Head of caudate nucleus (tissue), 42 donors: ENCODE results near the gene PEMT.

Experiments
- DNase-seq, 42 donors: peaks; one replicate each; pipeline versions ENCODE4 v3.0.0 to v3.0.0-alpha.2; 2020 to 2021; ENCODE audit warnings: mixed read lengths in 7 of 42
- intact Hi-C: fragments of 100-400 bp; cut with DNase I; formaldehyde crosslinking; loops from one replicate; pipeline ENCODE4 v1.15.0; 2022

PEMT gene

DNA sequence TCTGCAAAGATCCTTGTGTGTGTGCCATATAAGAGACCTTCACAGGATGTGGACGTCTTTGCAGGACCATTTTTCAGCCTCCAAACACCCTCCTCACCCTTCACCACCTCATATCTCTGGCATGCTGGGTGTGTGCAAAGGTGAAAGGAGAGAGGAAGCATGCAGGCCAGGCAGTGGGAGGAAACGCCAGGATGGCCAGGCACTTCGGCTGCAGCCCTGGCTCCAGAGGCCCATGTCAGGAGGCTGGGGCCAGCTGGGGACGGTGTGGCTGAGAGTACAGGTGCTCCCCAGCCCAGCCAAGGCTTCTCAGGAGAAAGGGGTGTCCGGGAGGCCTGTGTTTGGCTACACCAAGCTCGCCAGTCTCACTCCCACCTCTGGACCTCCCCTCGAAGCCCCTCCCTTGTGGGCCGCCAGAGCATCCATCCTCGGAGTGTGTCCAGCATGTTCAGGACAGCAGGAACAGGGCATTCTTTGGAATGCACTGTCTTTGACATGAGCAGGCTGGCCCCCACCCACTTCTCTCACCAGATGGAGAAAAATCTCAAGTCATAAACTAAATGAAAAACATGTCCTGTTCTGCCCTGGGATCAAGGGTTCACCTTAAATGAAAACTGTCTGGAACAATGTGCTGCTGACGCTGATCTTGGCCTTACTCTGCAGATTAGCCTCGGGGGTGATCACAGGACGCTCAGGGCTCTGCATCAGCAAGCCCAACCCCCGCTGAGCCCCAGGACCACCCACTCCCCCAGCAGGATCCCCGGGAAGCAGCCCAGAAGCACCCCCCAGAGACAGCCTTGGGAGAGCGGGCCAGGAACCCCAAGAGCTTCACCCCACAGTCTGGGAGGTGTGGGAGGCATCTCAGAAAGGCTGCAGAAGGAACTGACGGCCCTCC, 15.9 kb downstream of the PEMT start:
- no peak for DNase-seq
- intact Hi-C loops, result no loop called here

- intact Hi-C loops, result loop anchor here (5.0 kb wide), 1 partner anchor 217 kb away; no protein-coding TSS in a partner anchor
- DNase-seq, result no peak
These were observed 17.6 kb downstream of the PEMT start for GRCh38 chr17:17573912-17574311.

DNA sequence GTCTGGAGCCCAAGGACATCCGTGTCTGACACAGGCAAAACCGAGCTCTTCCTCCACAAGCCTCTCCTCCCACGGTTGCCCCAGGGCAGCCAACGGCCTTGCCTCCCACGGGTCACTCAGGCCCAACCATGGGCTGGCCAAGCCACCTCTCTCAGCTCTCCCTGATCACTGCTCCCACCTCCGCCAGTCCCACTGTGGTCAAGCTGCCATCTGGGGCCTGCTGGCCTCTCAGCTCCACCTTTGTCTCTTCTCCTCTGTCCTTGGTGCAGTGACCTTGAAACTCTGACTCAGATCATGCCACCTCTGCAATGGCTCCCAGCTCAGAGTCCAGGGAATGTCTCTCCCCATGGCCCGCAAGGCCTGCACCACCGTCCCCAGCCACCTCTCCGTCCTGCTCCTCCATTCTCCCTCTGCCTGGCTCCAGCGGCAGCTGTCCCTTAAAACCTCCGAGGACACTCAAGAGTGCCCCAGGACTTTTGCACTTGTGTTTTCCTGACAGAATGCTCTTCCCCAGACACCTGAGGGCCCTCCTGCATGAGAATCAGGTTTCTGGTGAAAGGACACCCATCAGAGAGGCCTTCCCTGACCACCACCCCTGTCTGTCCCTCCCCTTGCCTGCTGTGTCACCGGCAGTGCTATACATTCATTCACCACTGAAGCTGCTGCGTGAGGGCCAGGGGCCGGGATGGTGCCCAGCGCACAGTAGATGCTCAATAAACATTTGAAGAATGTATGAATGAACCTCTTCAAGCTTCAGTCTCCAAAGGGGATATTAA, 19.3 kb downstream of the PEMT start:
- intact Hi-C loops, result loop anchor here (5.0 kb wide), 1 partner anchor 215 kb away; no protein-coding TSS in a partner anchor
- DNase-seq, result no peak

DNA sequence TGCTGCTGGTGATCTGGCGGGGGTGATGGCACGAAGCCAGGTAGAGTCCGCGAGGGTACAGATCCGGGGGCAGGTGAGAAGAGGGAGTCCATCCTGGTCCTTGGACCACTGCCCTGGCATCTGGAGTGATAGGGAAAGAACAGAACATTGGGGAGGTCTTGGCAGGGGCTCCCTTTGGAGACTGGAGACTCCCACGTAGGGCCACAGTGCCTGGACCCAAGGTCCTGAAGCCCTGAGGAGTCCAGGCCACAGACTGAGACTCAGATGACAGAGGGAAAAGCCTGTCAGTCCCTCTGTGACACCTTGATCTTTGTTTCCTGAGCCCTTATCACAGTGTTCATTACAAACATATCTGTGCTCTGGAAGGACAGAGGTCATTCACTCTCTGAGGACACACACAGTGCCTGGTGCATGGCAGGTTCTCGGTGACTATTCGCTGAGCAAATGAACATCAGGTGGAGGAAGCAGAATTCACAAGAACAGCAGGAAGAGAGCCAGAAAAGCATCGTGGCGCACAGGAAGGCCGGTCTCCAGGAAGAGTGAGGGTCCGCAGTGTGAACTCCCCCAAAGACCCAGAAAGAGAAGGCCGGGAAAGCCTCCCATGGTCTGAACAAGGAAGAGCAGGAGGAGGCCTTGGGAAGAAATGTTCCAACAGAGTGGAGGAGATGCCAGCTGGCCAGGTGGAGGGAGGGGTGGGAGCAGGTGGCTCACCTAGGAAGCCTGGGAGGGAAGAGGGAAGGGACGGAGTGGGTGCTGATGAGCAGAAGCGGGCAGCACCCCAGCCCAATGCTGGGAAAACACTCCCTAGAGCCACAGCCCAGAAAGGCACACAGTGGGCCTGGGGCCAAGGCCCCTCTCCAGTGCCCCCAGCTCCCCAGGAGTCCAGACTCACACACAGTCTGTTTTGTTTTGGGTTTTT, 20.5 kb downstream of the PEMT start:
- intact Hi-C loops, result loop anchor here (5.0 kb wide), 1 partner anchor 214 kb away; no protein-coding TSS in a partner anchor
- no peak for DNase-seq

GRCh38 chr17:17570140-17570797, 21.2 kb downstream of the PEMT start:
- DNase-seq, result peak in 32 of 42 donors; percentile 28 to 76 (median 49)
- intact Hi-C loops, result loop anchor here (5.0 kb wide), 1 partner anchor 213 kb away; no protein-coding TSS in a partner anchor

DNA sequence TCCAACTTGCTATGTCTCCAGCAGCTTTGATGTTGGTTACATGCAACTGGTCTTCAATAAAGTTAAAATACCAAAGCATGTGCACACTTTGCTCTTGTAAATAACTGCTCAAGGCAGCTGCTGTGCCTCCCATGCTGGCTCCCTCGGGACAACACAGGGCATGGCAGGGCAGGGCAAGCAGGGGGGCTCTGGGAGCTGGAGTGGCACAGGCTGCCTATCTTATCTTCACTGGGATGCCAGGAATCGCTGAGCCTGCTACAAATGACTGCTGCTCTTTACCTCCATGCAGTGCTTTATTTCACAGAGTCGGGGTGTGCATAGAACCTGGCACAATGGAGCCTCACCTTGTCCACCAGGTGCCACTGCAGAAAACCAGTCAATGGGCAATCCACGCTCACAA, 21.8 kb downstream of the PEMT start:
- intact Hi-C loops, result loop anchor here (5.0 kb wide), 2 partner anchors 72 to 212 kb away; partner anchors contain the start of gene RASD1
- no peak for DNase-seq

DNA sequence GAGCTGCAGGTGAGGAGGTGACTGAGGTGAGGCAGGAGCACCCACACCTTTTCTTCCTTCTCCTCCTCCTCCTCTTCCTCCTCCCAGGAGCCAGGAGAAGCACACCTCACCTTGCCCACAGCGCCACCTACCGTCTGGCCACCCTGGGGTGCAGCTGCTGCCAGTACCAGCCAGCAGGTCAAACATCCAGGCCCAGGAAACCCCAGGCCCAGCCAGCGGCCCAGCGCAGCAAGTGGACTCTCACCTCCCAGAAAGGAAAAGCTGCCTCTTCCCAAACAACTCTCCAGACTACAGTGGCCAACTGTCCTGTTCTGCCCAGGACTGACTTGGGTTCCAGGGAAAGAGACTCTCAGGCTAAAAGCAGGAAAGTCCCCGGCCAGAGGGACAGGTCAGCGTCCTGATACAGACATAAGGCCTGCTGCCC, 22.7 kb downstream of the PEMT start:
- DNase-seq, result peak; percentile 49 to 90 (median 81)
- intact Hi-C loops, result loop anchor here (5.0 kb wide), 1 partner anchor 71 kb away; the partner anchor contains the start of gene RASD1

DNA sequence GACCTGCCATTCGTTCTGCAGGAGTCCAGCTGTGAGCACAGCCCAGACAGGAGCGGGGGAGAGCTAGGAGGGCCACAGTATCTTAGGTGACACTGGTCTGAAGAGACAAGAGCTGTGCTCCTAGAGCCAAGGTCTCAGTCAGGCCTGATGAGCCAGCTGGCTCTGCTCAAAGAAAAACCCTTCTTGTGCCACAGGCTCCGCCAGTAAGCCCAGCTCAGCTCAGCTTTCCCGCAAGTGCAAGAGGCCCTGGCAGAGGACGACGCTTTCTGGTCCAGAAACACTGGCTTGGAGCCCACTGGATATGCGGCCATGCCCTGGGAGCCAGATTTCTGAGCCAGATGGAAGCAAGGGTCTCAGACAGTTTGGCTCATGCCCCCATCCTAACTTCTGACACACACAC, 23.9 kb downstream of the PEMT start:
- intact Hi-C loops, result loop anchor here (5.0 kb wide), 1 partner anchor 70 kb away; the partner anchor contains the start of gene RASD1
- DNase-seq, result peak in 41 of 42 donors; percentile 42 to 91 (median 68)

- intact Hi-C loops, result loop anchor here (5.0 kb wide), 1 partner anchor 70 kb away; the partner anchor contains the start of gene RASD1
- DNase-seq, result peak in 4 of 42 donors; percentile 36 to 50 (median 44)
These were observed 24.5 kb downstream of the PEMT start for GRCh38 chr17:17566896-17567513.

DNA sequence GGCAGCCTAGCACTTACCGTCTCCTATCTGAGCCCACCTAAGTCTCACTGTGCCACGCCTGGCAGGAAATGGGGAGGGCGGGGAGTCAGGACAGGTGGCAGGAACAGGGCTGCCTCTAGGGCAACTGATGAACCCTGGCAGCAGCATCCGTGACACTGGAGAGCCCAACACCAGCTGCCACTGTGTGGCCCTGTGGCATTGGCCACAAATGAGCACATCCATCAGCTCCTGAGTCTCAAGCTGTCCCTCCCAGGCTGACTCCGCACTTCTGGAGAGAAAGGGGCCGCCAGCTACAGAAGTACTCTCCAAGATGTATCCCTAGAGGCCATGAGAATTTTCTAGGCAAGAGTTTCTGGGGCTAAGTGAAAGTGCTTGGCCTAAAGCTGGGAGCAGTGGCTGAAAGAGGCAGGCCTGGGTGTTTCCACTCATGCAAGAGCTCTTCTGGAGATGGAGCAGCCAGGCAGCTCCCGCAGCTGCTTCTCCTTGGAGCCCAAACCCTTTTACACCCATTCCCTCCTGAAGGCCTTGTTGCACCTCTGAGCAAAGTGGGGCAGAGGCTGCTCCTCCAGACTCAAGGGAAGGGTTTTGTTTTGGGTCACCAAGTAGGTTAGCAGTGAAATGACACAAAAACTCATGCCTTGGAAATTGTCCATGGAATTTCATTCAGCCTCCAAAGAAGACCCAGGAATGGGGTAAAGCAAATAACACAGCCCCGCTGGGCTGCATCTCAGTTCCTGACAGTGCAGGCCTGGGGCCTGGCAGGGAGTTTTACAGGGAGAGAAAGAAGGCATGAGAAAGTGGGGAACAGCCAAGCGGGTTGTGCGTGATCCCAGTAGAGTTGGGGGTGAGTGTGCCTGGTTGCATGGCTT, 25.8 kb downstream of the PEMT start:
- intact Hi-C loops, result loop anchor here (5.0 kb wide), 1 partner anchor 68 kb away; the partner anchor contains the start of gene RASD1
- no peak for DNase-seq

GRCh38 chr17:17564896-17565295, 26.6 kb downstream of the PEMT start:
- intact Hi-C loops, result loop anchor here (5.0 kb wide), 1 partner anchor 68 kb away; the partner anchor contains the start of gene RASD1
- no peak for DNase-seq

DNA sequence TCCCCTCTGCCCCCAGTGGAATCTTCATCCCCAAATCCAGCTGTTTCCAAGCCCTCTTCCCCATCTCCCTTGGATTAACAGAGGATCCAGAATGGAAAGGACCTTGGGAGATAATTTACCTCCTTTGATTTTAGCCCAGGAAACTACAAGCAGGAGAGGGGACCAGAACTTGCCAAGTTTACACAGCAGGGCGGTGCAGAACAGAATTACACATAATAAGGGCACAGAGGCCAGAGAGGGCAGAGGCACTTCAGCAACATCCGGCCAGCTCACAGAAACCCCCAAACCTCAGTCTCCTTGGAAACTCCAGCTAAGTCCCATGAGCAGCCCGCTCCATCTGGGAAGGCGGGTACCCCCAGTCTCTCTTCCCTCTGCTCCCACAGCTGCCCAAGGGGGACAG, 27.2 kb downstream of the PEMT start:
- intact Hi-C loops, result no loop called here

GRCh38 chr17:17563530-17563929, 28.0 kb downstream of the PEMT start:
- intact Hi-C loops, result no loop called here
- DNase-seq, result no peak

More for the DNA sequence above, 27.2 kb downstream of the PEMT start:
- no peak for DNase-seq

DNA sequence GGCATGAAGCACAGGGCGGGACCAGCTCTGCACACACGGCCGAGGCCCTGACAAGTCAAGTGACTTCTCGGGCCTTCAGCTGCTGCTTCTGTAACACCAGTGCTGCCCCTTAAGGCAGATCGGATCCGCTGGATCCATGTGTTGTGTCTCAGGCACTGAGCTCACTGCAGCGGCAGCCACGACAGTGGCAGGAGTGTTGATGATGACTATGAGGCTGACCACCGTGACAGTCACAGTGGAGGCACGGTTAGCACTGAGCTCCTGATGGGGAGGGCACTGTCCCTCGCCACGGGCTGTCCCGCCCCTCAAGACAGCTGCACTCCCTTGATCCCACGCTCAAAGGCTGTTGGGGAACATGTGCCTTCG, 29.4 kb downstream of the PEMT start:
- intact Hi-C loops, result no loop called here
- DNase-seq, result no peak

- DNase-seq, result peak in 6 of 42 donors; percentile 21 to 40 (median 28)
- intact Hi-C loops, result no loop called here
These were observed 29.9 kb downstream of the PEMT start for GRCh38 chr17:17561408-17562145.

DNA sequence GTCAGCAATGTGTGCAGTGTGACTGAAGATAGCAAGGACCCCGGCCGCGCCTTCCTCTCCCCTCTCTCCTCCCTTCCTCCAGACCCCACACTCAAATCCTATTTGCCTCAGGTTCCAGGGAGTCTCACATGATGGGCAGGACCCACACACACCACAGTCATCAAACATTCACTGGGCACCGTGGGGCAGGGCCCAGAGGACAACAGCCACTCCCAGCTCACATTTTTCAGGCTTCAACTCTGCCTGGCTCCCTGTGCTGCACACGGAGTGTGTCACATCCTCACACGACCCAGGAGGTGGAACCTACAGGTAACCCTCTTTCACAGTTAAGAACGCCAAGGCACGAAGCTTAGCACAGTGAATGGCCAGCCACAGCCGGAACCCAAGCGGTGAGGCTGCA, 30.5 kb downstream of the PEMT start:
- no peak for DNase-seq
- intact Hi-C loops, result no loop called here
